Keratinocyte (primary cell): Measurements from ENCODE around the gene GPR158. TPM values are rescaled to one million over a fixed set of nuclear protein-coding genes. Genes with fewer than 3 reads are reported as not detected.

Experiments used
- DNase-seq: peaks from one replicate; pipeline ENCODE4 v3.0.0-alpha.2; 2011; ENCODE audit warnings: low read depth, missing footprints, low spot score
- FAIRE-seq: peaks from 2 replicates; lab custom pipeline; 2011; peaks lifted over from hg19 to GRCh38; lab: Jason Lieb, UNC
- H2AFZ ChIP-seq: 2 replicates; pipeline ENCODE4 v1.6.0; 2012; ENCODE audit warnings: low read length, control low read depth, inconsistent platforms; ENCODE audit not compliant: control insufficient read depth
- H3K27ac ChIP-seq: 2 replicates; pipeline ENCODE4 v1.5.1; 2011; ENCODE audit warnings: low read length; ENCODE audit not compliant: control insufficient read depth, insufficient read depth
- H3K27me3 ChIP-seq: 3 replicates; pipeline ENCODE4 v1.6.0; 2011; ENCODE audit warnings: low read length; ENCODE audit not compliant: control insufficient read depth, insufficient read depth; ENCODE audit errors: extremely low read depth
- H3K36me3 ChIP-seq, 2 experiments: 2 replicates in 1 of 2; 3 replicates in 1 of 2; pipeline ENCODE4 v1.5.1; 2011; ENCODE audit warnings: low read length in 2 of 2, mild to moderate bottlenecking in 1 of 2; ENCODE audit not compliant: control insufficient read depth in 2 of 2, insufficient read depth in 2 of 2; ENCODE audit errors: extremely low read depth in 1 of 2
- H3K4me1 ChIP-seq: 3 replicates; pipeline ENCODE4 v1.5.1; 2011; ENCODE audit warnings: low read length; ENCODE audit not compliant: control insufficient read depth, insufficient read depth; ENCODE audit errors: extremely low read depth
- H3K4me2 ChIP-seq: 3 replicates; pipeline ENCODE4 v1.6.0; 2011; ENCODE audit warnings: low read depth, low read length; ENCODE audit not compliant: control insufficient read depth, insufficient read depth; ENCODE audit errors: extremely low read depth
- H3K4me3 ChIP-seq, 3 experiments: fragments of 200-600 bp in 1 of 3; sonication (generic) in 1 of 3; 2 replicates in 2 of 3; 3 replicates in 1 of 3; pipeline ENCODE4 v1.5.1; 2011 to 2016; ENCODE audit warnings: low read length in 3 of 3, mild to moderate bottlenecking in 3 of 3, control low read depth in 2 of 3, inconsistent platforms in 1 of 3, low read depth in 1 of 3, mixed read lengths in 1 of 3, mixed run types in 1 of 3, moderate library complexity in 1 of 3; ENCODE audit not compliant: control insufficient read depth in 2 of 3, insufficient read depth in 2 of 3; ENCODE audit errors: extremely low read depth in 1 of 3
- H3K79me2 ChIP-seq: 2 replicates; pipeline ENCODE4 v1.6.0; 2012; ENCODE audit warnings: low read length; ENCODE audit not compliant: control insufficient read depth, insufficient read depth
- H3K9ac ChIP-seq: 3 replicates; pipeline ENCODE4 v1.6.0; 2011; ENCODE audit warnings: low read length; ENCODE audit not compliant: control insufficient read depth, insufficient read depth; ENCODE audit errors: extremely low read depth
- H3K9me1 ChIP-seq: 3 replicates; pipeline ENCODE4 v1.6.0; 2011; ENCODE audit warnings: low read length; ENCODE audit not compliant: control insufficient read depth, insufficient read depth; ENCODE audit errors: extremely low read depth
- H3K9me3 ChIP-seq: 2 replicates; pipeline ENCODE4 v1.5.1; 2012; ENCODE audit warnings: low read depth, low read length; ENCODE audit not compliant: control insufficient read depth
- H4K20me1 ChIP-seq: 3 replicates; pipeline ENCODE4 v1.6.0; 2011; ENCODE audit warnings: low read length; ENCODE audit not compliant: control insufficient read depth, insufficient read depth; ENCODE audit errors: extremely low read depth
- EZH2 ChIP-seq: IDR thresholded peaks from one replicate; pipeline ENCODE4 v1.6.1; 2012; ENCODE audit warnings: inconsistent platforms, mild to moderate bottlenecking, low read length, moderate library complexity
- dilution Hi-C: fragments of 300-500 bp; cut with MboI; formaldehyde crosslinking; loops from one replicate; pipeline ENCODE4 v1.7.0; 2020; ENCODE audit warnings: low sequenced_read_pairs; ENCODE audit not compliant: extremely low pct_ligation_motif_present
- polyA plus RNA-seq, 5 experiments: library from polyadenylated mRNA; depleted of rRNA in 3 of 5; stranded (reverse) in 3 of 5; stranded (forward) in 1 of 5; unstranded in 1 of 5; fragments of >200 nt; gene quantifications; 1 replicate in 1 of 5; 2 replicates in 3 of 5; 3 replicates in 1 of 5; pipeline versions ENCODE4 v1.2.1 to v1.2.3, GENCODE V29; 2011 to 2012; ENCODE audit warnings: missing spikeins in 2 of 5, low read depth in 1 of 5, low replicate concordance in 1 of 5
- TF ChIP-seq, protein P1 (sequence below), 3 experiments: IDR thresholded peaks in 1 of 3; conservative IDR thresholded peaks in 1 of 3; optimal IDR thresholded peaks in 1 of 3; 2 replicates in 2 of 3; 3 replicates in 1 of 3; pipeline versions ENCODE3 to v1.5.1; 2011; ENCODE audit warnings: low read length in 3 of 3, mild to moderate bottlenecking in 3 of 3, moderate library complexity in 2 of 3, control low read depth in 1 of 3, inconsistent platforms in 1 of 3; ENCODE audit not compliant: insufficient read depth in 2 of 3; ENCODE audit errors: extremely low read depth in 1 of 3

GPR158 gene
- polyA plus RNA-seq, 1 donor (not counting 4 experiments of a cell fraction or from before 2014, with no cell fraction given) = not detected

DNA sequence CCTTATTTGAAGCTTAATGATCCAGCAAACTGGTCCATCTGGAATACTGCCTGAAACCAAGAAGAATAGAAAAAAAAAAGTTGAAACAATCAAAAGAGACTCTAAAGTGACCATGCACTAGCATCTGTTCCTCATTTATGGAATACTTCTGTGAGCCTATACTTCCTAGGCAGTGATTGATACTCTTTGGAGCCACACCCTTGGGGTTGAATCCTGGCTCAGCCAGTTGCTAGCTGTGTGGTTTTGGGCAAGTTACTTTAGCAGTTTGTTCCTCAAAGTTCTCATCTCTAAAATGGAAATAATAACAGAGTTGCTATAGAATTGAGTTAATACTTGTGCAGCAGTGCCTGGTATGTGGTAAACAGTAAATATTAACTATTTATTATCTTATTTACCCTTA lies 208.9 kb downstream of the GPR158 start:
- no peak overlapping the region for H3K9ac ChIP-seq
- DNase-seq = no peak
- no peaks in the 10 kb centered on the region for H3K36me3 ChIP-seq
- no peak for FAIRE-seq
- TF ChIP-seq, protein P1, sequence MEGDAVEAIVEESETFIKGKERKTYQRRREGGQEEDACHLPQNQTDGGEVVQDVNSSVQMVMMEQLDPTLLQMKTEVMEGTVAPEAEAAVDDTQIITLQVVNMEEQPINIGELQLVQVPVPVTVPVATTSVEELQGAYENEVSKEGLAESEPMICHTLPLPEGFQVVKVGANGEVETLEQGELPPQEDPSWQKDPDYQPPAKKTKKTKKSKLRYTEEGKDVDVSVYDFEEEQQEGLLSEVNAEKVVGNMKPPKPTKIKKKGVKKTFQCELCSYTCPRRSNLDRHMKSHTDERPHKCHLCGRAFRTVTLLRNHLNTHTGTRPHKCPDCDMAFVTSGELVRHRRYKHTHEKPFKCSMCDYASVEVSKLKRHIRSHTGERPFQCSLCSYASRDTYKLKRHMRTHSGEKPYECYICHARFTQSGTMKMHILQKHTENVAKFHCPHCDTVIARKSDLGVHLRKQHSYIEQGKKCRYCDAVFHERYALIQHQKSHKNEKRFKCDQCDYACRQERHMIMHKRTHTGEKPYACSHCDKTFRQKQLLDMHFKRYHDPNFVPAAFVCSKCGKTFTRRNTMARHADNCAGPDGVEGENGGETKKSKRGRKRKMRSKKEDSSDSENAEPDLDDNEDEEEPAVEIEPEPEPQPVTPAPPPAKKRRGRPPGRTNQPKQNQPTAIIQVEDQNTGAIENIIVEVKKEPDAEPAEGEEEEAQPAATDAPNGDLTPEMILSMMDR (optimal IDR thresholded peaks at IDR 0.05 in 1 of 3, IDR thresholded peaks at IDR 0.05 in 1 of 3, conservative IDR thresholded peaks at IDR 0.05 in 1 of 3; ENCODE audit: extremely low read depth in 1 of 3, insufficient read depth in 2 of 3, low read length in 3 of 3) = no peak
- no peak for TF ChIP-seq EZH2
- no peaks in the 10 kb centered on the region for H3K4me1 ChIP-seq
- H3K4me3 ChIP-seq = no peak overlapping the region
- H3K27ac ChIP-seq = no peak overlapping the region
- dilution Hi-C loops = no loop called here
- no peak overlapping the region for H3K4me2 ChIP-seq
- H3K9me1 ChIP-seq = no peaks in the 10 kb centered on the region
- H2AFZ ChIP-seq = no peak overlapping the region
- no peaks in the 10 kb centered on the region for H4K20me1 ChIP-seq
- H3K9me3 ChIP-seq = peaks cover 4% of the 10 kb centered on the region
- no peaks in the 10 kb centered on the region for H3K79me2 ChIP-seq
- H3K27me3 ChIP-seq = no peaks in the 10 kb centered on the region

DNA sequence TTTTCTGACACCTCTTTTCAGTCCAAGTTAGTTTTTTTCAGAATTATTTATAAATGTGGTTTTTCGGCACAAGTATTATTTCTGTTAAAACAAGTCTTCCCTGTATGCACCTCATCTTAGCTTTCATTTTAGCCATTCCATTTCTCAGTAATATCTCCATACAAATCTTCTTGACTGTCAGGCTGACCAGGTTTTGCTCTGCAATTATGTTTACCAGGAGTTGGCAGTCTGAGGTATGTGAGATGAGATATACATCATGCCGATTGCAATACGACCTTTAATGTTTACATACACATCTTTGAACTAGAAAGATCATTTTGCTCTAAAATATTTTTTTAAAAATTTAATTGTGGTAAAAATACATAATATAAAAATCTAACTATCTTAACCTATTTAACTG lies 209.8 kb downstream of the GPR158 start:
- TF ChIP-seq, protein P1 (optimal IDR thresholded peaks at IDR 0.05 in 1 of 3, IDR thresholded peaks at IDR 0.05 in 1 of 3, conservative IDR thresholded peaks at IDR 0.05 in 1 of 3; ENCODE audit: extremely low read depth in 1 of 3, insufficient read depth in 2 of 3, low read length in 3 of 3) = no peak
- no peak for TF ChIP-seq EZH2
- H3K4me2 ChIP-seq = no peak overlapping the region
- dilution Hi-C loops = no loop called here
- no peaks in the 10 kb centered on the region for H3K9me1 ChIP-seq
- H3K9ac ChIP-seq = no peak overlapping the region
- DNase-seq = no peak
- H2AFZ ChIP-seq = no peak overlapping the region
- FAIRE-seq = no peak
- no peaks in the 10 kb centered on the region for H3K36me3 ChIP-seq
- no peaks in the 10 kb centered on the region for H3K4me1 ChIP-seq
- no peak overlapping the region for H3K4me3 ChIP-seq
- no peaks in the 10 kb centered on the region for H3K27me3 ChIP-seq
- H3K79me2 ChIP-seq = no peaks in the 10 kb centered on the region
- peaks cover 4% of the 10 kb centered on the region for H3K9me3 ChIP-seq
- no peaks in the 10 kb centered on the region for H4K20me1 ChIP-seq
- H3K27ac ChIP-seq = no peak overlapping the region
